ENCODE results near the gene SMAD3.

Gene SMAD3

GRCh38 chr15:67082007-67082536 is 16.7 kb downstream of the SMAD3 start:
- peak; percentile 76 for DNase-seq

GRCh38 chr15:67083135-67083762 is 17.8 kb downstream of the SMAD3 start:
- DNase-seq: peak; percentile 51

GRCh38 chr15:67084561-67084960 is 19.2 kb downstream of the SMAD3 start:
- DNase-seq: no peak

GRCh38 chr15:67085237-67085817 is 19.9 kb downstream of the SMAD3 start:
- DNase-seq: no peak

- peak; percentile 70 for DNase-seq
Measured at GRCh38 chr15:67085818-67086636, 20.6 kb downstream of the SMAD3 start.

- no peak for DNase-seq
Measured at GRCh38 chr15:67086637-67086914, 21.2 kb downstream of the SMAD3 start.

- DNase-seq: no peak
Measured at GRCh38 chr15:67087507-67088172, 22.2 kb downstream of the SMAD3 start.

GRCh38 chr15:67089217-67090193 is 24.1 kb downstream of the SMAD3 start:
- no peak for DNase-seq

GRCh38 chr15:67090297-67091070 is 25.1 kb downstream of the SMAD3 start:
- no peak for DNase-seq

- DNase-seq: peak; percentile 85
Measured at GRCh38 chr15:67091071-67091979, 25.9 kb downstream of the SMAD3 start.

GRCh38 chr15:67091980-67092677 is 26.7 kb downstream of the SMAD3 start:
- no peak for DNase-seq

GRCh38 chr15:67092752-67093503 is 27.5 kb downstream of the SMAD3 start:
- no peak for DNase-seq

GRCh38 chr15:67093504-67093862 is 28.1 kb downstream of the SMAD3 start:
- no peak for DNase-seq

- no peak for DNase-seq
Measured at GRCh38 chr15:67094001-67094826, 28.8 kb downstream of the SMAD3 start.

GRCh38 chr15:67095912-67096311 is 30.5 kb downstream of the SMAD3 start:
- DNase-seq: no peak

- DNase-seq: no peak
Measured at GRCh38 chr15:67096546-67097294, 31.3 kb downstream of the SMAD3 start.

GRCh38 chr15:67097424-67097823 is 32.0 kb downstream of the SMAD3 start:
- DNase-seq: no peak

Measured in CD4-positive, alpha-beta T cell treated with Interleukin-21 for 1 hour (primary cell).